K562 (cell line): ENCODE data around the gene POLDIP3. TPM values are rescaled to one million over a fixed set of nuclear protein-coding genes. Genes with fewer than 3 reads are reported as not detected.

Experiments
- ADNP ChIP-seq: fragments of 200-800 bp; sonication (Bioruptor generic); IDR thresholded peaks from 2 replicates; pipeline ENCODE4 v1.6.1; 2016; ENCODE audit warnings: missing genetic modification characterization, missing compliant biosample characterization
- CAMTA2 ChIP-seq: fragments of 250-450 bp; sonication (Bioruptor Pico); conservative IDR thresholded peaks from 2 replicates; pipeline ENCODE4 v1.5.1; 2022
- CXXC5 ChIP-seq: fragments of 250-450 bp; sonication (Bioruptor Pico); IDR thresholded peaks from 2 replicates; pipeline ENCODE4 v1.8.0; 2022; ENCODE audit warnings: inconsistent platforms, mild to moderate bottlenecking, moderate library complexity
- ELF1 ChIP-seq: fragments of 200-800 bp; sonication (Bioruptor generic); IDR thresholded peaks from 2 replicates; pipeline ENCODE4 v1.6.1; 2016; ENCODE audit warnings: missing genetic modification characterization, missing compliant biosample characterization
- FIP1L1 ChIP-seq: fragments of 200-400 bp; formaldehyde crosslinking; IDR thresholded peaks from 2 replicates; pipeline ENCODE4 v1.6.1; 2018; ENCODE audit warnings: mild to moderate bottlenecking, low read depth, low read length; ENCODE audit not compliant: poor library complexity, severe bottlenecking
- FOXO4 ChIP-seq: fragments of 450-650 bp; formaldehyde crosslinking; IDR thresholded peaks from 2 replicates; pipeline ENCODE4 v1.4.0; 2020; ENCODE audit warnings: mild to moderate bottlenecking, moderate library complexity
- JUND ChIP-seq, 2 experiments: IDR thresholded peaks; 2 replicates in 1 of 2; 3 replicates in 1 of 2; pipeline ENCODE4 v1.6.1; 2011; ENCODE audit warnings: borderline replicate concordance in 2 of 2, low read depth in 2 of 2, low read length in 2 of 2, improper control_type of control experiment in 1 of 2, missing biosample characterization in 1 of 2, missing genetic modification characterization in 1 of 2, missing genetic modification reagents in 1 of 2
- LEF1 ChIP-seq: fragments of 450-650 bp; IDR thresholded peaks from 2 replicates; pipeline ENCODE4 v1.6.1; 2016; ENCODE audit warnings: mild to moderate bottlenecking
- NR2C1 ChIP-seq, 2 experiments: fragments of 450-650 bp; IDR thresholded peaks; 2 replicates each; pipeline ENCODE4 v1.6.1; 2017; ENCODE audit warnings: mild to moderate bottlenecking in 2 of 2, antibody characterized with exemption in 1 of 2, inconsistent platforms in 1 of 2, missing compliant biosample characterization in 1 of 2, missing genetic modification characterization in 1 of 2
- POLR2AphosphoS2 ChIP-seq: IDR thresholded peaks from 2 replicates; pipeline ENCODE4 v1.6.1; 2012; ENCODE audit warnings: low read length, improper control_type of control experiment
- RBM17 ChIP-seq: fragments of 200-400 bp; formaldehyde crosslinking; IDR thresholded peaks from 2 replicates; pipeline ENCODE4 v1.6.1; 2017; ENCODE audit warnings: low read depth, mild to moderate bottlenecking, low read length, borderline replicate concordance
- SAP30 ChIP-seq: fragments of 200-600 bp; sonication (generic); IDR thresholded peaks from 2 replicates; pipeline ENCODE4 v1.6.1; 2012; ENCODE audit warnings: borderline replicate concordance, low read depth, mild to moderate bottlenecking, moderate library complexity, low read length, control low read depth, inconsistent platforms; ENCODE audit not compliant: insufficient read depth, poor library complexity, severe bottlenecking
- SRSF3 ChIP-seq: fragments of 200-400 bp; formaldehyde crosslinking; IDR thresholded peaks from 2 replicates; pipeline ENCODE4 v1.6.1; 2016; ENCODE audit warnings: mild to moderate bottlenecking, low read length, moderate library complexity; ENCODE audit not compliant: insufficient read depth
- TSHZ1 ChIP-seq: fragments of 250-450 bp; sonication (Bioruptor Pico); IDR thresholded peaks from 2 replicates; pipeline ENCODE4 v1.4.0; 2020; ENCODE audit warnings: mild to moderate bottlenecking, moderate library complexity
- ZC3H4 ChIP-seq: sonication (generic); formaldehyde crosslinking; IDR thresholded peaks from 2 replicates; pipeline ENCODE4 v1.9.0; 2021; ENCODE audit warnings: missing genetic modification reagents, borderline replicate concordance
- ZNF133 ChIP-seq: fragments of 250-450 bp; sonication (Bioruptor Pico); IDR thresholded peaks from 2 replicates; pipeline ENCODE4 v1.4.0; 2020; ENCODE audit warnings: mild to moderate bottlenecking
- ZNF592 ChIP-seq: fragments of 450-650 bp; IDR thresholded peaks from 2 replicates; pipeline ENCODE4 v1.6.1; 2017; ENCODE audit warnings: antibody characterized with exemption, mild to moderate bottlenecking
- polyA plus RNA-seq, 8 experiments: library from polyadenylated mRNA; depleted of rRNA in 4 of 8; stranded (reverse) in 5 of 8; unstranded in 3 of 8; fragments of >200 nt; fragmentation: Nextera tagmentation in 2 of 8; fragmentation: Illumina TruSeq in 1 of 8; extraction: Ambion mirVana in 2 of 8; extraction: Trizol in 1 of 8; gene quantifications; 2 replicates each; pipeline versions ENCODE4 v1.2.1 to v1.2.3, GENCODE V29; 2011 to 2014; ENCODE audit warnings: inconsistent platforms in 1 of 8, missing spikeins in 1 of 8
- total RNA-seq, 7 experiments: library from RNA; depleted of rRNA in 6 of 7; stranded (reverse); fragments of >200 nt in 6 of 7; fragmentation: Illumina TruSeq in 2 of 7; extraction: Trizol in 2 of 7; gene quantifications; 2 replicates each; pipeline versions ENCODE4 v1.2.1 to v1.2.3, GENCODE V29; 2011 to 2021; ENCODE audit warnings: low replicate concordance in 1 of 7

The POLDIP3 gene
- total and polyA plus RNA-seq, 9 of the 15 experiments (the other 6 are each of a cell fraction or from before 2014, with no cell fraction given), result 14.3 to 53.0 (median 26.3) TPM

GRCh38 chr22:42553475-42554361 lies 61.0 kb downstream of the POLDIP3 start, which contains the start of gene SERHL2 (continued):
- no peak for TF ChIP-seq TSHZ1 (CRISPR knock-in tag)
- TF ChIP-seq ZNF133 (CRISPR knock-in tag), result no peak
- peak; percentile 19; the same call in 1 of the 2 replicates for TF ChIP-seq JUND (IDR thresholded peaks at IDR 0.05; ENCODE audit: borderline replicate concordance, low read depth, low read length)
- no peak; the same call in 2 of the 3 replicates for TF ChIP-seq JUND (tag; IDR thresholded peaks at IDR 0.05; ENCODE audit: borderline replicate concordance, low read depth, low read length)
- TF ChIP-seq SRSF3, result no peak
- TF ChIP-seq NR2C1 (IDR thresholded peaks at IDR 0.05), result no peak
- TF ChIP-seq NR2C1 (tag; IDR thresholded peaks at IDR 0.05), result no peak
- TF ChIP-seq FIP1L1, result no peak
- no peak for TF ChIP-seq LEF1
- TF ChIP-seq FOXO4 (CRISPR knock-in tag), result no peak
- TF ChIP-seq SAP30, result no peak
- no peak for TF ChIP-seq ADNP
- TF ChIP-seq CAMTA2 (CRISPR knock-in tag), result no peak
- TF ChIP-seq POLR2AphosphoS2, result no peak
- TF ChIP-seq CXXC5 (CRISPR knock-in tag), result peak; percentile 68
- TF ChIP-seq ZC3H4 (CRISPR knock-in tag), result peak; percentile 81; the same call in 1 of the 2 replicates
- no peak for TF ChIP-seq RBM17
- TF ChIP-seq ELF1 (tag), result no peak
- TF ChIP-seq ZNF592, result no peak
